ENCODE measurements around the gene HMCN2.

The HMCN2 gene

DNA sequence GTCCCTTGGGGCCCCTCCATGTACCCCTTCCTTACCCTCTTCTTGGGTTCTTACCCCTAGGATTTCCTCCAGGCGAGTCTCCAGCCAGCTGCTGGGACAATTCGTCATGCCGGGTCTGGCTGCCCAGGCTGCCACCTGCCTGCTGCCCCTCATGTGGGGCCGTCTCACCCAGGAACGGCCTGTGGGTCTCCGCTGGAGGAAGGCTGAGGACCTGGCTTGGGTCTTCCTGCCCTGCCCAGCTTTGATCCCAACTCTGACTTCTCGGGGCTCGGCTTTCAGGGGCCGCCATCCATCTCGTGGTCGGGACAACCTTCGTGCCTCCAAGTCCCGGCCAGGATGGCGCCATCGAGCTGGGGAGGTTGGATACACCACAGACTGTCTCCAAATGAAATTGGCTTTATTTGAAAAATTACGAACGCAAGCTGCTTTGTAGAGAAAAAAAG lies 38.1 kb downstream of the HMCN2 start:
- Histone ChIP-seq H3K4me3 (ENCODE audit: low read length in 2 of 2) (no peak overlapping the region), H3K4me1 (ENCODE audit: control insufficient read depth, insufficient read depth, low read length) (peaks cover 39% of the 10 kb centered on the region), H3K27me3 (ENCODE audit: control insufficient read depth in 1 of 2, insufficient read depth in 2 of 2, low read length in 2 of 2) (no peaks in the 10 kb centered on the region), H3K9me3 (ENCODE audit: control insufficient read depth in 2 of 2, low read length in 2 of 2) (no peaks in the 10 kb centered on the region), H3K9ac (ENCODE audit: low read length in 2 of 2) (no peak overlapping the region), H3K36me3 (ENCODE audit: control insufficient read depth in 2 of 2, insufficient read depth in 2 of 2, low read length in 2 of 2) (peaks cover 4 to 10% of the 10 kb centered on the region in 2 donors), H3K27ac (ENCODE audit: low read length) (peak overlapping the region; percentile 37)

DNA sequence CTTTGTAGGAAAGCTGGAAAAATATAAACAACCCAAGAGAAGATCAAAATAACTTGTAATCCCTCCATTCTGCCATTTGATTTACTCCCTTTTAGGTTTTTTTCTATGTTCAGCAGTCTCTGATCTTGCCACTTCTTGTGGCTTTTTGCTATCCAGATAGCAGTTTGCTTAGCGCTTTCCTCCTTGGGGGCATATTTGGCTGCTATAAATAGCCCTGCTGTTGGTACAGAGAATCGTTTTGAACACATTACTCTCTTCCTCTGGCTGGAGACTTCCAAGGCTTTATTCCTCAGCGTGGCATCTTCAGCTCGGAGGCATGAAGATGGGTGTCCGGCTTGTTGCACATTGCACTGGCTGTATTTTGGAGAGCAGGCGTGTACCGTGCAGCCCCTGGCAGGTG lies 38.6 kb downstream of the HMCN2 start:
- H3K9ac ChIP-seq (ENCODE audit: low read length in 2 of 2), result no peak overlapping the region
- H3K4me3 ChIP-seq (ENCODE audit: low read length in 2 of 2), result no peak overlapping the region
- H3K9me3 ChIP-seq (ENCODE audit: control insufficient read depth in 2 of 2, low read length in 2 of 2), result no peaks in the 10 kb centered on the region
- H3K27ac ChIP-seq (ENCODE audit: low read length), result peak overlapping the region; percentile 37
- no peaks in the 10 kb centered on the region for H3K27me3 ChIP-seq (ENCODE audit: control insufficient read depth in 1 of 2, insufficient read depth in 2 of 2, low read length in 2 of 2)
- peaks cover 39% of the 10 kb centered on the region for H3K4me1 ChIP-seq (ENCODE audit: control insufficient read depth, insufficient read depth, low read length)
- peaks cover 4 to 10% of the 10 kb centered on the region in 2 donors for H3K36me3 ChIP-seq (ENCODE audit: control insufficient read depth in 2 of 2, insufficient read depth in 2 of 2, low read length in 2 of 2)

DNA sequence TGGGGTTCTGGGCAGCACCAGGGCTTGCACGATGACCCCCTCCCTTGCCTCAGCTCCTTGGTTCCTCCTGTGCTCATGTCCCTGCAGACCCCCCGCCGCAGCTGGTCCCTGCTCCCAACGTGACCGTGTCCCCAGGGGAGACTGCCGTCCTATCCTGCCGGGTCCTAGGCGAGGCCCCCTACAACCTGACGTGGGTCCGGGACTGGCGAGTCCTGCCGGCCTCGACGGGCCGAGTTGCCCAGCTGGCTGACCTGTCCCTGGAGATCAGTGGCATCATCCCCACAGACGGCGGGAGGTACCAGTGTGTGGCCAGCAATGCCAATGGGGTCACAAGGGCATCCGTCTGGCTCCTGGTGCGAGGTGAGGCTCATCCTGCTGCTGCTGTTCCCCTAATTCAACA lies 39.1 kb downstream of the HMCN2 start:
- H3K36me3 ChIP-seq (ENCODE audit: control insufficient read depth in 2 of 2, insufficient read depth in 2 of 2, low read length in 2 of 2), result peaks cover 4 to 10% of the 10 kb centered on the region in 2 donors
- H3K4me1 ChIP-seq (ENCODE audit: control insufficient read depth, insufficient read depth, low read length), result peaks cover 39% of the 10 kb centered on the region
- H3K4me3 ChIP-seq (ENCODE audit: low read length in 2 of 2), result no peak overlapping the region
- H3K9ac ChIP-seq (ENCODE audit: low read length in 2 of 2), result no peak overlapping the region
- no peaks in the 10 kb centered on the region for H3K9me3 ChIP-seq (ENCODE audit: control insufficient read depth in 2 of 2, low read length in 2 of 2)
- H3K27me3 ChIP-seq (ENCODE audit: control insufficient read depth in 1 of 2, insufficient read depth in 2 of 2, low read length in 2 of 2), result no peaks in the 10 kb centered on the region
- no peak overlapping the region for H3K27ac ChIP-seq (ENCODE audit: low read length)

DNA sequence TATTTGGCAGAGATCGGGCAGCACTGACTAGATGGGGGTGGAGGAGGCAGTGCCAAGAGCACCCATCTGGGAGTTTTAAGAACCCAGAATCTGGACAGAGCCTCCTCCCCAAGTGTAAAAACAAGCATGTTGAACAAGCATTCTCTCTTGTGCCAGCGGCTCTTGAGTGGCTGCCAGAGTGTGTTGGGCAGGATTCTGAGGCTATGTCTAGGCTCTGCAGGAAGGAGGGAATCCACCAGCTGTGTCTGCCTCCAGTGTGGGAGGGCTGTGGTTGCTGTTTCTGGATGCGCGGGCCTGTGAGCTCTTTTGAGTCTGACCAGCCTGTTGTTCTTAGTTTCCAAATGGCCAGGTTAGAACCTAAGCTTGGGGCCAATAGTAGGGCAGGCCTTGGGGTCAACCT lies 39.8 kb downstream of the HMCN2 start:
- peaks cover 1 to 6% of the 10 kb centered on the region in 2 donors for H3K36me3 ChIP-seq (ENCODE audit: control insufficient read depth in 2 of 2, insufficient read depth in 2 of 2, low read length in 2 of 2)
- H3K4me1 ChIP-seq (ENCODE audit: control insufficient read depth, insufficient read depth, low read length), result peaks cover 39% of the 10 kb centered on the region
- no peaks in the 10 kb centered on the region for H3K9me3 ChIP-seq (ENCODE audit: control insufficient read depth in 2 of 2, low read length in 2 of 2)
- H3K9ac ChIP-seq (ENCODE audit: low read length in 2 of 2), result no peak overlapping the region
- no peaks in the 10 kb centered on the region for H3K27me3 ChIP-seq (ENCODE audit: control insufficient read depth in 1 of 2, insufficient read depth in 2 of 2, low read length in 2 of 2)
- no peak overlapping the region for H3K4me3 ChIP-seq (ENCODE audit: low read length in 2 of 2)
- H3K27ac ChIP-seq (ENCODE audit: low read length), result peak overlapping the region; percentile 6

DNA sequence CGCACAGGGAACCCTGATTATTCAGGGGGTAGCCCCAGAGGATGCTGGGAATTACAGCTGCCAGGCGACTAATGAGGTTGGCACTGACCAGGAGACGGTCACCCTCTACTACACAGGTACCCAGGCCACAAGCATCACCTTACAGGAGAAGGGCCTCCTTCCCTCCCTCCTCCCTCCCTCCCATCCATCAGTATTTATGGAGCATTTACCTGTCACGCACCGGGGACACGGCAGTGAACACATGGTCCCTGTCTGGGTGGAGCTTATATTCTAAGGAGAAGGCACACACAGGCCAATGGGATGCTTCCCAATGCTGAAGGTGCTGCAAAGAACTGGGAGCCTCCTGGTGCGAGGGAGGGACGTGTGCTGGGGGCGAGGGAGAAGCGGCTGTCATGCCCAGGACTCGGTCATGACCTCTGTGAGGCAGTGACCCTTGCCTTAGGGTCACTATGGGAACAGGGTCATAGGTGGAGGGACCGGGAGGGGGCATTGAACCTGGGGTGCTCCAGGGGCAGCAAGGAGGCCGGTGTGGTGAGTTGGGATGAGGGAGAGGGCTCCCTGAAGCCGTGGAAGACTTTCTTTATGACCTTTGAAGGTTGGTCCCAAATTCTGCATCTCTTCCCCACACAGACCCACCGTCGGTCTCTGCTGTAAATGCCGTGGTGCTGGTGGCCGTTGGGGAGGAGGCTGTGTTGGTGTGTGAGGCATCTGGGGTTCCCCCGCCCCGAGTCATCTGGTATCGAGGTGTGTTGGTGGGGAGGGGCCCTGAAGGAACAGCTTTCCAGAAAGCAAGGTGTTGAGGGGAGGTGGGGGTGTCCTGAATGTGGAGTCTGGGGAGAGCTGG lies 41.5 kb downstream of the HMCN2 start:
- Histone ChIP-seq H3K4me1 (ENCODE audit: control insufficient read depth, insufficient read depth, low read length) (peaks cover 24% of the 10 kb centered on the region), H3K9ac (ENCODE audit: low read length in 2 of 2) (no peak overlapping the region), H3K9me3 (ENCODE audit: control insufficient read depth in 2 of 2, low read length in 2 of 2) (no peaks in the 10 kb centered on the region), H3K4me3 (ENCODE audit: low read length in 2 of 2) (no peak overlapping the region), H3K27me3 (ENCODE audit: control insufficient read depth in 1 of 2, insufficient read depth in 2 of 2, low read length in 2 of 2) (no peaks in the 10 kb centered on the region), H3K36me3 (ENCODE audit: control insufficient read depth in 2 of 2, insufficient read depth in 2 of 2, low read length in 2 of 2) (peaks cover 3 to 7% of the 10 kb centered on the region in 2 donors), H3K27ac (ENCODE audit: low read length) (no peak overlapping the region)

DNA sequence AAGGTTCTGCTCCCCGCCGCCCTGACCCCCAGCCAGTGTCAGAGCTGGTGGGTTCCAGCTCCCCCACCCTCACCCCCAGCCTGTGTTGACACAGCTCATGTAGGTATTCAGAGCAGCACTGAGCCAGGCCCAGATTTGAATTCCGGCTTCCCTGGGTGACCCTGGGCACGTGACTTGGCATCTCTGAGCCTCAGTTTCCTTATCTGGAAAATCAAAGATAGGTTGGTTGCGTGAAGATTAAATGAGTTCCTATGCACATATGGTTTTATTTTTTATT lies 42.0 kb downstream of the HMCN2 start:
- Histone ChIP-seq H3K27me3 (ENCODE audit: control insufficient read depth in 1 of 2, insufficient read depth in 2 of 2, low read length in 2 of 2) (no peaks in the 10 kb centered on the region), H3K9ac (ENCODE audit: low read length in 2 of 2) (no peak overlapping the region), H3K4me1 (ENCODE audit: control insufficient read depth, insufficient read depth, low read length) (peaks cover 24% of the 10 kb centered on the region), H3K4me3 (ENCODE audit: low read length in 2 of 2) (no peak overlapping the region), H3K36me3 (ENCODE audit: control insufficient read depth in 2 of 2, insufficient read depth in 2 of 2, low read length in 2 of 2) (peaks cover 3 to 6% of the 10 kb centered on the region in 2 donors), H3K27ac (ENCODE audit: low read length) (no peak overlapping the region), H3K9me3 (ENCODE audit: control insufficient read depth in 2 of 2, low read length in 2 of 2) (no peaks in the 10 kb centered on the region)

DNA sequence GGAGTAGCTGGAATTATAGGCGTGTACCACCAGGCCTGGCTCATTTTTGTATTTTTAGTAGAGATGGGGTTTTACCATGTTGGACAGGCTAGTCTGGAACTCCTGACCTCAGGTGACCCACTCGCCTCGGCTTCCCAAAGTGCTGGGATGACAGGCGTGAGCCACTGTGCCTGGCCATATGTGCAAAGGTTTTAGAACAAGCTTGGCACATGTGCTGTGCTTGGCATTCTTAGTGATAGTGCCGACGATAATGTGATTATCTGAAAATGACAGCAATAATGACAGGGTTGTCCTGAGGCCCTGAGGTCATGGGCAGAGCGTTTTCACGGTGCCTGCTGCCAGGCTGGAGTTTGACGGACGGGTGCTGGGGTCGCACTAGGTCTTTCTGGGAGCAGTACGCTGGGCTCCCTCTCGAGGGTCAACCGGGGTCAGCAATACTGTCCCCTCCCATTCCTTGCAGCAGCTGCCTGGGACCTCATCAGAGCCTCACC lies 42.6 kb downstream of the HMCN2 start:
- Histone ChIP-seq H3K4me3 (ENCODE audit: low read length in 2 of 2) (no peak overlapping the region), H3K36me3 (ENCODE audit: control insufficient read depth in 2 of 2, insufficient read depth in 2 of 2, low read length in 2 of 2) (peaks cover 3 to 5% of the 10 kb centered on the region in 2 donors), H3K9ac (ENCODE audit: low read length in 2 of 2) (no peak overlapping the region), H3K4me1 (ENCODE audit: control insufficient read depth, insufficient read depth, low read length) (peaks cover 24% of the 10 kb centered on the region), H3K27me3 (ENCODE audit: control insufficient read depth in 1 of 2, insufficient read depth in 2 of 2, low read length in 2 of 2) (no peaks in the 10 kb centered on the region), H3K9me3 (ENCODE audit: control insufficient read depth in 2 of 2, low read length in 2 of 2) (no peaks in the 10 kb centered on the region), H3K27ac (ENCODE audit: low read length) (no peak overlapping the region)

DNA sequence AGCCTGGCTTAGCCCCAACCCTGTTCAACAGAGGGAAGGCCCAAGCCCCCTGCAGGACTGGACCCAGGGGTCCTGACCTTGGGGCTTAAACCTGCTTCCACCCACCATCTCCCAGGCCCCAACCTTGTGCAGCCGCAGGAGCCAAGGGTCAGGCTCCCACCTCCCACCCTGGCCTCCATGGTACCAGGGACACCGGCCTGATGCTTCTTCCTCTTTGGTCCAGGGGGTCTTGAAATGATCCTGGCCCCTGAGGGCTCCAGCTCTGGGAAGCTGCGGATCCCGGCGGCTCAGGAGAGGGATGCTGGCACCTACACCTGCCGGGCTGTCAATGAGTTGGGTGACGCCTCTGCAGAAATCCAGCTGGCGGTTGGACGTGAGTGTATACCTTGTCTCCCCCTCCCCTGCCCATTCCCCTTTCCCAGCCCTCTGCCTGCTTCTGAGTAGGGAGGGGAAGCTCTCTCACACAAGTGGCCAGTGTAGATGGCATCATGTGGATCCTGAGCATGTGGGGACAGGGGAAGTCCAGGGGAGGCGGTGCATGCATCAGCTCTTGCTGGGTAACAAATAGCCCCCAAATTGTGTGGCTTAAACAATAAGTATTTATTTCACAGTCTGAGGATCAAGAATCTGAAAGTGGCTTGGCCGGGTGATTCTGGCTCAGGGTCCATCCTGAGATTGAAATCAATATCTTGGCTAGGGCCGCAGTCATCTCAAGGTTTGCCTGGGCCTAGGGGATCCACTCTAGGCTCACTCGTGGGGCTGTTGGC lies 44.3 kb downstream of the HMCN2 start:
- no peaks in the 10 kb centered on the region for H3K27me3 ChIP-seq (ENCODE audit: control insufficient read depth in 1 of 2, insufficient read depth in 2 of 2, low read length in 2 of 2)
- no peak overlapping the region for H3K27ac ChIP-seq (ENCODE audit: low read length)
- H3K9ac ChIP-seq (ENCODE audit: low read length in 2 of 2), result no peak overlapping the region

DNA sequence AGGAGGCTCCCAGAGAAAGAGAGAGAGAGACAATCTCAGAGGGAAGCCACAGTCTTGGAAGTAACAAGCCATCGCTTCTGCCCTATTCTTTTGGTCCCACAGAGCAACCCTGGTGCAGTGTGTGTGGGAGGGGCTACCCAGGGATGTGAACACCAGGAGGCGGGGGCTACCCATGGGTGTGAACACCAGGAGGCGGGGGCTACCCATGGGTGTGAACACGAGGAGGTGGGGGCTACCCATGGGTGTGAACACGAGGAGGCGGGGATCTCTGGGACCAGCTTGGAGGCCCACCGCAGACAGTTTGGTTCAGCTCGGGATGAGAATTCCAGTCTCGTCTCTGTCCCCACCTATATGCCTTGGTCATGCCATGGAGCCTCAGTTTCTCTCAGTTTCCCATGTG lies 44.9 kb downstream of the HMCN2 start:
- no peak overlapping the region for H3K27ac ChIP-seq (ENCODE audit: low read length)
- H3K36me3 ChIP-seq (ENCODE audit: control insufficient read depth in 2 of 2, insufficient read depth in 2 of 2, low read length in 2 of 2), result peaks cover 3 to 5% of the 10 kb centered on the region in 2 donors
- no peak overlapping the region for H3K4me3 ChIP-seq (ENCODE audit: low read length in 2 of 2)
- peaks cover 4% of the 10 kb centered on the region for H3K4me1 ChIP-seq (ENCODE audit: control insufficient read depth, insufficient read depth, low read length)
- no peaks in the 10 kb centered on the region for H3K9me3 ChIP-seq (ENCODE audit: control insufficient read depth in 2 of 2, low read length in 2 of 2)
- no peak overlapping the region for H3K9ac ChIP-seq (ENCODE audit: low read length in 2 of 2)
- H3K27me3 ChIP-seq (ENCODE audit: control insufficient read depth in 1 of 2, insufficient read depth in 2 of 2, low read length in 2 of 2), result no peaks in the 10 kb centered on the region

More for the DNA sequence above, 44.3 kb downstream of the HMCN2 start:
- H3K4me1 ChIP-seq (ENCODE audit: control insufficient read depth, insufficient read depth, low read length), result peaks cover 10% of the 10 kb centered on the region
- H3K36me3 ChIP-seq (ENCODE audit: control insufficient read depth in 2 of 2, insufficient read depth in 2 of 2, low read length in 2 of 2), result peaks cover 3 to 5% of the 10 kb centered on the region in 2 donors
- no peak overlapping the region for H3K4me3 ChIP-seq (ENCODE audit: low read length in 2 of 2)
- H3K9me3 ChIP-seq (ENCODE audit: control insufficient read depth in 2 of 2, low read length in 2 of 2), result no peaks in the 10 kb centered on the region

DNA sequence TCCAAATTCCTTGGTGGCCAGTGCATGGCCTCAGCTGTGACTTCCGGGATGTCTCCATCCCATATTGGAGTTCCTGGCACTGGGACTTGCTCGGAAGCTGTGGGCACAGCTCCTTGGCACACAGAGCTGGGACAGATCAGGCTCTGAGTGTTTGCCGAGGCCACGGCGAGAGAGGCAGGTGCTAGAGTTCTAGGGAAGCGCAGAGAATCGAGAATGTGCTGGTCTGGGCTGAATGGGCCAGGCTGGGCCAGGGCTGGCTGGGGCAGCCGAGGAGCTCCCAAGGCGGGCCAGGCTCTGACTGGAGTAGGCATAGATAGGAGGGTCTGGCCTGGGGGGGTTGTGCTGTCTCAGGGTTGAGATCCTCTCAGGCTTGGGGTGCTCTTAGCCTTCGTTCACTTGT lies 45.4 kb downstream of the HMCN2 start:
- H3K36me3 ChIP-seq (ENCODE audit: control insufficient read depth in 2 of 2, insufficient read depth in 2 of 2, low read length in 2 of 2), result peaks cover 3 to 5% of the 10 kb centered on the region in 2 donors
- H3K9me3 ChIP-seq (ENCODE audit: control insufficient read depth in 2 of 2, low read length in 2 of 2), result no peaks in the 10 kb centered on the region
- no peak overlapping the region for H3K27ac ChIP-seq (ENCODE audit: low read length)
- H3K4me1 ChIP-seq (ENCODE audit: control insufficient read depth, insufficient read depth, low read length), result peaks cover 2% of the 10 kb centered on the region
- H3K9ac ChIP-seq (ENCODE audit: low read length in 2 of 2), result no peak overlapping the region
- H3K27me3 ChIP-seq (ENCODE audit: control insufficient read depth in 1 of 2, insufficient read depth in 2 of 2, low read length in 2 of 2), result no peaks in the 10 kb centered on the region
- no peak overlapping the region for H3K4me3 ChIP-seq (ENCODE audit: low read length in 2 of 2)
